Activated CD8-positive, alpha-beta memory T cell treated with anti-CD3 and anti-CD28 coated beads, Interleukin-2, amount 50 U/mL, for 48 hours (primary cell): ENCODE measurements around the gene THAP4.

Source experiments
- DNase-seq: peaks from one replicate; pipeline ENCODE4 v3.0.0-alpha.2; 2020

Gene THAP4

GRCh38 chr2:241542278-241542605 lies 94.7 kb downstream of the THAP4 start:
- DNase-seq = no peak

- DNase-seq = no peak
These were observed 95.2 kb downstream of the THAP4 start for GRCh38 chr2:241541564-241542277.

GRCh38 chr2:241540771-241541561 lies 96.0 kb downstream of the THAP4 start:
- peak; percentile 91 for DNase-seq

- peak; percentile 51 for DNase-seq
These were observed 96.6 kb downstream of the THAP4 start for GRCh38 chr2:241540401-241540770.

GRCh38 chr2:241539616-241540374 lies 97.2 kb downstream of the THAP4 start:
- DNase-seq = peak; percentile 46

- no peak for DNase-seq
These were observed 97.9 kb downstream of the THAP4 start for GRCh38 chr2:241538838-241539615.

- no peak for DNase-seq
These were observed 100.9 kb downstream of the THAP4 start for GRCh38 chr2:241535871-241536655.

GRCh38 chr2:241534701-241535375 lies 102.1 kb downstream of the THAP4 start:
- no peak for DNase-seq
